CD4-positive, CD25-positive, alpha-beta regulatory T cell (primary cell): Measurements from ENCODE around the gene RCAN2. TPM values are rescaled to one million over a fixed set of nuclear protein-coding genes. Genes with fewer than 3 reads are reported as not detected.
A peak's percentile ranks its signal among the peaks of the same experiment; 100 is the strongest.
"Not testable (repeated sequence)": the region's sequence is repeated elsewhere in the genome, so short reads cannot be mapped to it uniquely, and the experiment has no call there.

Experiments
- ATAC-seq, 2 donors: fragments of 150-1000 bp; cut with Tn5 transposase; one replicate each; pipeline ENCODE4 v1.10.0; 2021; ENCODE audit warnings: low read depth in 2 of 2, moderate number of reproducible peaks in 2 of 2, moderate library complexity in 1 of 2
- DNase-seq, 3 donors: peaks; one replicate each; pipeline versions ENCODE4 v3.0.0 to v3.0.0-alpha.2; 2012 to 2022; ENCODE audit warnings: mixed read lengths in 1 of 3
- H3K27ac ChIP-seq: one replicate; pipeline ENCODE4 v1.7.0; 2013; ENCODE audit warnings: mild to moderate bottlenecking, low read length; ENCODE audit not compliant: insufficient read depth, poor library complexity, severe bottlenecking
- H3K27me3 ChIP-seq: one replicate; pipeline ENCODE4 v1.7.0; 2013; ENCODE audit warnings: low read length; ENCODE audit not compliant: control insufficient read depth, insufficient read depth
- H3K36me3 ChIP-seq: one replicate; pipeline ENCODE4 v1.7.0; 2013; ENCODE audit warnings: mild to moderate bottlenecking, low read length, moderate library complexity; ENCODE audit not compliant: control insufficient read depth, insufficient read depth
- H3K4me1 ChIP-seq: 2 replicates; pipeline ENCODE4 v1.7.0; 2013; ENCODE audit warnings: mild to moderate bottlenecking, low read length; ENCODE audit not compliant: insufficient read depth, control insufficient read depth, poor library complexity, severe bottlenecking
- H3K4me3 ChIP-seq: one replicate; pipeline ENCODE4 v1.7.0; 2013; ENCODE audit warnings: low read depth, mild to moderate bottlenecking, low read length, moderate library complexity
- H3K9me3 ChIP-seq, 2 experiments: 1 replicate in 1 of 2; 2 replicates in 1 of 2; pipeline ENCODE4 v1.7.0; 2013; ENCODE audit warnings: low read length in 2 of 2, mild to moderate bottlenecking in 1 of 2, moderate library complexity in 1 of 2; ENCODE audit not compliant: control insufficient read depth in 2 of 2
- H3K27ac Mint-ChIP-seq, 3 donors: one replicate each; pipeline ENCODE4 v1.8.0; 2020 to 2022; ENCODE audit warnings: mild to moderate bottlenecking in 3 of 3, mixed read lengths in 3 of 3, moderate library complexity in 2 of 3
- H3K27me3 Mint-ChIP-seq: one replicate; pipeline ENCODE4 v1.8.0; 2022; ENCODE audit warnings: mild to moderate bottlenecking, mixed read lengths
- H3K36me3 Mint-ChIP-seq: one replicate; pipeline ENCODE4 v1.8.0; 2020; ENCODE audit warnings: mixed read lengths
- H3K4me1 Mint-ChIP-seq, 4 donors: one replicate each; pipeline ENCODE4 v1.8.0; 2020 to 2022; ENCODE audit warnings: mixed read lengths in 4 of 4, mild to moderate bottlenecking in 1 of 4
- H3K4me3 Mint-ChIP-seq, 4 donors: one replicate each; pipeline ENCODE4 v1.8.0; 2020 to 2022; ENCODE audit warnings: mild to moderate bottlenecking in 4 of 4, mixed read lengths in 4 of 4, moderate library complexity in 3 of 4
- H3K9me3 Mint-ChIP-seq, 7 donors: one replicate each; pipeline ENCODE4 v1.8.0; 2020 to 2022; ENCODE audit warnings: mixed read lengths in 7 of 7, mild to moderate bottlenecking in 3 of 7, moderate library complexity in 2 of 7
- polyA plus RNA-seq, 4 donors: library from polyadenylated mRNA; unstranded; fragments of 300-500 nt; fragmentation: Illumina TruSeq; gene quantifications; one replicate each; pipeline ENCODE4 v1.2.3, GENCODE V29; 2021
- total RNA-seq: library from RNA; stranded (reverse); gene quantifications from one replicate; pipeline ENCODE4 v1.2.3, GENCODE V29; 2022

Gene RCAN2
- total and polyA plus RNA-seq, 5 donors from 2014 or later, result 0.08 to 0.14 TPM; not detected in 3

- Mint-ChIP-seq H3K9me3 (no peaks in the 10 kb centered on the region), H3K27ac (no peak overlapping the region), H3K36me3 (no peaks in the 10 kb centered on the region), H3K4me1 (no peaks in the 10 kb centered on the region), H3K27me3 (peaks cover 10% of the 10 kb centered on the region), H3K4me3 (no peak overlapping the region)
- Histone ChIP-seq H3K27me3 (no peaks in the 10 kb centered on the region), H3K27ac (no peak overlapping the region), H3K9me3 (no peaks in the 10 kb centered on the region), H3K4me3 (no peak overlapping the region), H3K4me1 (no peaks in the 10 kb centered on the region), H3K36me3 (no peaks in the 10 kb centered on the region)
- ATAC-seq (no peak), DNase-seq (peak; percentile 11 to 40 (median 20))
Observed at GRCh38 chr6:46410334-46410953, 80.8 kb downstream of the RCAN2 start.

GRCh38 chr6:46407776-46408530 is 83.3 kb downstream of the RCAN2 start:
- no peaks in the 10 kb centered on the region for H3K9me3 ChIP-seq
- peaks cover 10% of the 10 kb centered on the region for H3K27me3 Mint-ChIP-seq
- H3K4me1 ChIP-seq, result no peaks in the 10 kb centered on the region
- no peaks in the 10 kb centered on the region for H3K9me3 Mint-ChIP-seq
- no peaks in the 10 kb centered on the region for H3K36me3 Mint-ChIP-seq
- ATAC-seq (no peak), DNase-seq (no peak)
- no peaks in the 10 kb centered on the region for H3K27me3 ChIP-seq
- H3K36me3 ChIP-seq, result no peaks in the 10 kb centered on the region
- no peak overlapping the region for H3K4me3 ChIP-seq
- H3K4me1 Mint-ChIP-seq, result no peaks in the 10 kb centered on the region
- H3K4me3 Mint-ChIP-seq, result no peak overlapping the region
- H3K27ac ChIP-seq, result no peak overlapping the region
- no peak overlapping the region for H3K27ac Mint-ChIP-seq

DNA sequence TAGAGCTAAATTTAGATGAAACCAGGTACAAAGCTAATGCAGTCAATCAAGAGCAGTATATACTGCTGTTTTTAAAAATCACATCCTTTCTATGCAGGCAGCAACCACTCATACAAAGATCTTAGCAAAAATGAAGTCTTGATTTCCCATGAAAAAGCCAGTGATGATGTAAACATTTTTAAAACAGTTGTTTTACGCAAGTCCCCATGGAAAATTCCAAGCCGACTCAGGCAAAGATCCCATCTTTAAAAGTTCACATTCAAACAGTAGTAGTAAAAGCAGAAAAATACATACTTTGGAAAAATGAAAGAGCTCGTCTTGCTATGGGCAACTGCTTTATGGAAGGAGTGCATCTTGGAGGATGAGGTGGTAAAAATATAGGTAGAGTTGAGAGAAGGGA is 84.0 kb downstream of the RCAN2 start:
- no peaks in the 10 kb centered on the region for H3K4me1 ChIP-seq
- Mint-ChIP-seq H3K27me3 (peaks cover 16% of the 10 kb centered on the region), H3K4me1 (no peaks in the 10 kb centered on the region), H3K27ac (no peak overlapping the region), H3K9me3 (no peaks in the 10 kb centered on the region), H3K4me3 (no peak overlapping the region), H3K36me3 (no peaks in the 10 kb centered on the region)
- no peaks in the 10 kb centered on the region for H3K27me3 ChIP-seq
- ATAC-seq, result no peak
- no peaks in the 10 kb centered on the region for H3K36me3 ChIP-seq
- H3K9me3 ChIP-seq, result no peaks in the 10 kb centered on the region
- H3K4me3 ChIP-seq, result no peak overlapping the region
- no peak for DNase-seq
- no peak overlapping the region for H3K27ac ChIP-seq

DNA sequence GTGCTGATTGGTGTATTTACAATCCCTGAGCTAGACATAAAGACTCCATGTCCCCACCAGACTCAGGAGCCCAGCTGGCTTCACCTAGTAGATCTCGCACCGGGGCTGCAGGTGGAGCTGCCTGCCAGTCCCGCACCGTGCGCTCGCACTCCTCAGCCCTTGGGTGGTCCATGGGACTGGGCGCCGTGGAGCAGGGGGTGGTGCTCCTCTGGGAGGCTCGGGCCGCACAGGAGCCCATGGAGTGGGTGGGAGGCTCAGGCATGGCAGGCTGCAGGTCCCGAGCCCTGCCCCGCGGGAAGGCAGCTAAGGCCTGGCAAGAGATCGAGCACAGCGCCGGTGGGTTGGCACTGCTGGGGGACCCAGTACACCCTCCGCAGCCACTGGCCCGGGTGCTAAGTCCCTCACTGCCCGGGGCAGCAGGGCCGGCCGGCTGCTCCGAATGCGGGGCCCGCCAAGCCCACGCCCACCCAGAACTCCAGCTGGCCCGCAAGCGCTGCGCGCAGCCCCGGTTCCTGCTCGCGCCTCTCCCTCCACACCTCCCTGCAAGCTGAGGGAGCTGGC is 85.5 kb downstream of the RCAN2 start:
- H3K9me3 ChIP-seq, H3K27ac ChIP-seq, ATAC-seq, H3K9me3 Mint-ChIP-seq, H3K4me3 Mint-ChIP-seq, H3K4me1 ChIP-seq, H3K4me1 Mint-ChIP-seq, H3K4me3 ChIP-seq, H3K36me3 ChIP-seq, H3K27me3 ChIP-seq, DNase-seq, H3K27ac Mint-ChIP-seq, H3K36me3 Mint-ChIP-seq: not testable (repeated sequence)
- H3K27me3 Mint-ChIP-seq, result peaks cover 16% of the 10 kb centered on the region

DNA sequence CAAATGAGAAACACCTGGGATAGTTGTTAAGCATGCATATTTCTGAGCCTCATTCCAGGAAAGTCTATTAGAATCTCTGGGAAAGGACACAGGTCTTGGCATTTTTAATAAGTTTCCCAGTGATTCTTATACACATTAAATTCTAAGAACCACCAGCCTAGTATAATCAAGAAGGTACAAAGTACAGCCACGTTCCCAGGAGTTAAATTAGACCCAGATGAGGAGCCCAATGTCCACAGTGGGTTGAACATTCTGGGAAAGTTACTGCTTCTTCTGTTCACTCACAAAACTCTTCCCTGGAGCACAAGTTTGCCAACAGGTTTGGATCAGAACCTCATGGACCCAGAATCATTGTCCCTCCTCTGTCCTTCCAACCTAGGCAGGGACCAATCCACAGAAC is 90.4 kb downstream of the RCAN2 start:
- DNase-seq (no peak), ATAC-seq (no peak)
- Mint-ChIP-seq H3K4me3 (no peak overlapping the region), H3K27me3 (peaks cover 13% of the 10 kb centered on the region), H3K27ac (no peak overlapping the region), H3K9me3 (peaks cover 0 to 4% (median 0%) of the 10 kb centered on the region in 7 donors), H3K4me1 (no peaks in the 10 kb centered on the region), H3K36me3 (no peaks in the 10 kb centered on the region)
- Histone ChIP-seq H3K36me3 (no peaks in the 10 kb centered on the region), H3K9me3 (no peaks in the 10 kb centered on the region), H3K27ac (no peak overlapping the region), H3K4me1 (no peaks in the 10 kb centered on the region), H3K4me3 (no peak overlapping the region), H3K27me3 (no peaks in the 10 kb centered on the region)

- Histone ChIP-seq H3K36me3 (no peaks in the 10 kb centered on the region), H3K4me1 (no peaks in the 10 kb centered on the region), H3K27ac (no peak overlapping the region), H3K4me3 (no peak overlapping the region), H3K9me3 (no peaks in the 10 kb centered on the region), H3K27me3 (no peaks in the 10 kb centered on the region)
- H3K27me3 Mint-ChIP-seq, result peaks cover 16% of the 10 kb centered on the region
- H3K27ac Mint-ChIP-seq, result no peak overlapping the region
- ATAC-seq (no peak), DNase-seq (no peak)
- no peak overlapping the region for H3K4me3 Mint-ChIP-seq
- no peaks in the 10 kb centered on the region for H3K4me1 Mint-ChIP-seq
- H3K36me3 Mint-ChIP-seq, result no peaks in the 10 kb centered on the region
- peaks cover 0 to 4% (median 0%) of the 10 kb centered on the region in 7 donors for H3K9me3 Mint-ChIP-seq
Observed at GRCh38 chr6:46395530-46395929, 95.7 kb downstream of the RCAN2 start.

DNA sequence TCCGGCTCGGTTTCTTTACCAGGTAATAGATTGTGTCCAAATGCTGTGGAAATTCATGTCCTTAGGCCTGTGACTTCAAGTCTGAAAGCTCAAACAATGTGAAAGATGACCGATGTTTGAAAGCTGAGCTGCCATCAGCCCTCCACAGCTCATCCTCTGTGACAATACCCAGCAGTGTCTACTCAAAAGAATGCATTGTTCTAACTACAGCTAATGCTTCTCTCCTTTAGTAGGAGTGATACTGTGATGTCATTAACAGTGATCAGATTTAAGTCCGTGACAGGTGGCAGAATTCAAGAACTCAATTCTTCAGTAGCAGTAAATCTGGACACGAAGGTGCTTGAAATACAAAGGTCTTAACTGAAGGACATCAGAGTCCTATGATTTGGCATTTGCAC is 97.3 kb downstream of the RCAN2 start:
- Histone ChIP-seq H3K4me3 (no peak overlapping the region), H3K9me3 (no peaks in the 10 kb centered on the region), H3K4me1 (no peaks in the 10 kb centered on the region), H3K27ac (no peak overlapping the region), H3K36me3 (no peaks in the 10 kb centered on the region), H3K27me3 (no peaks in the 10 kb centered on the region)
- Mint-ChIP-seq H3K4me3 (no peak overlapping the region), H3K36me3 (no peaks in the 10 kb centered on the region), H3K27me3 (peaks cover 10% of the 10 kb centered on the region), H3K27ac (no peak overlapping the region), H3K9me3 (peaks cover 0 to 5% (median 0%) of the 10 kb centered on the region in 7 donors), H3K4me1 (no peaks in the 10 kb centered on the region)
- DNase-seq (no peak), ATAC-seq (no peak)
